BLaER1 (cell line): ENCODE data around the gene ZNF548.

Experiments used
- H3K27ac ChIP-seq: shearing (Covaris generic); formaldehyde crosslinking; 2 replicates; pipeline ENCODE4 v1.8.1; 2022
- H3K27me3 ChIP-seq: shearing (Covaris generic); formaldehyde crosslinking; 2 replicates; pipeline ENCODE4 v1.8.1; 2022
- H3K36me3 ChIP-seq: shearing (Covaris generic); formaldehyde crosslinking; 2 replicates; pipeline ENCODE4 v1.8.1; 2022
- H3K4me1 ChIP-seq: shearing (Covaris generic); formaldehyde crosslinking; 2 replicates; pipeline ENCODE4 v1.8.1; 2022
- H3K4me2 ChIP-seq: shearing (Covaris generic); formaldehyde crosslinking; 2 replicates; pipeline ENCODE4 v1.8.1; 2022
- H3K4me3 ChIP-seq: shearing (Covaris generic); formaldehyde crosslinking; 2 replicates; pipeline ENCODE4 v1.8.1; 2022
- H3K9ac ChIP-seq: shearing (Covaris generic); formaldehyde crosslinking; 2 replicates; pipeline ENCODE4 v1.8.1; 2022
- H3K9me3 ChIP-seq: shearing (Covaris generic); formaldehyde crosslinking; 2 replicates; pipeline ENCODE4 v1.8.1; 2022
- H4K20me1 ChIP-seq: shearing (Covaris generic); formaldehyde crosslinking; 2 replicates; pipeline ENCODE4 v1.8.1; 2022
- Cebpa-rat ChIP-seq: shearing (Covaris generic); IDR thresholded peaks from 2 replicates; pipeline ENCODE4 v1.8.1; 2022

ZNF548 gene

DNA sequence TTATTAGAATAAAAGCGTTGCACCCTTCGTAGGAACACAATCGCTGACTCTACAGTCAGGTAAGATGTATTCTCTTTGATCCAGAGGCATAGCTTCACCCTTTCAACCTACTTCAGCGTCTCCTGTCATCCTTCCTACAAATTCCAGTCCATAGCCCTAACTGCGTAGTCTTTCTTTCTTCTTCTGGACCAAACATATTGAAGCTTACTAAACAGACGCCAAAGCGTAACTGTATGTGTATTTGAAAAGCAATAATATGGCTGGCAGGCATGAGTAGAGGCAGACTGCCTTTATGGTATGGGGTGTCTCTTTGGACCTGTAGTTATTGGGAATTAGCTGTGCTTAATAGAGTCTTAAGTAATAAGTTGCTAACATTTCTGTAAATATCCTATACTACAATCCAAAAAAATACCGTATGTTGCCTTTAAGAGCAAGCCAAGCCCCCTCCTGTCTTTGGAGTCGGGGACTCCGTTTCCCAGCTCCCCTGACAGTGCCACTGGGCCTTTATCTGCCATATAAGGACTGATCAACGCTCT, 392 bp upstream of the ZNF548 start:
- Histone ChIP-seq H3K4me3 (peak overlapping the region; percentile 90), H3K27me3 (no peaks in the 10 kb centered on the region), H3K4me2 (peak overlapping the region; percentile 61), H3K9me3 (no peaks in the 10 kb centered on the region), H3K27ac (peak overlapping the region; percentile 47), H3K4me1 (peaks cover 21% of the 10 kb centered on the region), H3K36me3 (peaks cover 15% of the 10 kb centered on the region), H4K20me1 (peaks cover 35% of the 10 kb centered on the region), H3K9ac (peak overlapping the region; percentile 12; the same call in 1 of the 2 replicates)
- TF ChIP-seq Cebpa-rat: no peak

GRCh38 chr19:57395710-57396109, 6.1 kb downstream of the ZNF548 start:
- no peak for TF ChIP-seq Cebpa-rat
- Histone ChIP-seq H3K27me3 (no peaks in the 10 kb centered on the region), H3K9me3 (peaks cover 27% of the 10 kb centered on the region), H3K4me2 (no peak overlapping the region), H3K4me3 (no peak overlapping the region), H3K4me1 (peaks cover 11% of the 10 kb centered on the region), H4K20me1 (peaks cover 80% of the 10 kb centered on the region), H3K9ac (no peak overlapping the region), H3K36me3 (peaks cover 79% of the 10 kb centered on the region), H3K27ac (no peak overlapping the region)

DNA sequence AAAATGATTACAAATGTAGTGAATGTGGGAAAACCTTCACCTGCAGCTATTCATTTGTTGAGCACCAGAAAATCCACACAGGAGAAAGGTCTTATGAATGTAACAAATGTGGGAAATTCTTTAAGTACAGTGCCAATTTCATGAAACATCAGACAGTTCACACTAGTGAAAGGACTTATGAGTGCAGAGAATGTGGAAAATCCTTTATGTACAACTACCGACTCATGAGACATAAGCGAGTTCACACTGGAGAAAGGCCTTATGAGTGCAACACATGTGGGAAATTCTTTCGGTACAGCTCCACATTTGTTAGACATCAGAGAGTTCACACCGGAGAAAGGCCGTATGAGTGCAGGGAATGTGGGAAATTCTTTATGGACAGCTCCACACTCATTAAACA, 9.2 kb downstream of the ZNF548 start:
- Histone ChIP-seq H3K9me3 (peaks cover 53% of the 10 kb centered on the region), H3K4me2 (no peak overlapping the region), H3K4me3 (no peak overlapping the region), H3K36me3 (peaks cover 99% of the 10 kb centered on the region), H3K9ac (no peak overlapping the region), H4K20me1 (peaks cover 56% of the 10 kb centered on the region; the same call in 1 of the 2 replicates), H3K27ac (no peak overlapping the region), H3K27me3 (no peaks in the 10 kb centered on the region), H3K4me1 (no peaks in the 10 kb centered on the region)
- no peak for TF ChIP-seq Cebpa-rat

DNA sequence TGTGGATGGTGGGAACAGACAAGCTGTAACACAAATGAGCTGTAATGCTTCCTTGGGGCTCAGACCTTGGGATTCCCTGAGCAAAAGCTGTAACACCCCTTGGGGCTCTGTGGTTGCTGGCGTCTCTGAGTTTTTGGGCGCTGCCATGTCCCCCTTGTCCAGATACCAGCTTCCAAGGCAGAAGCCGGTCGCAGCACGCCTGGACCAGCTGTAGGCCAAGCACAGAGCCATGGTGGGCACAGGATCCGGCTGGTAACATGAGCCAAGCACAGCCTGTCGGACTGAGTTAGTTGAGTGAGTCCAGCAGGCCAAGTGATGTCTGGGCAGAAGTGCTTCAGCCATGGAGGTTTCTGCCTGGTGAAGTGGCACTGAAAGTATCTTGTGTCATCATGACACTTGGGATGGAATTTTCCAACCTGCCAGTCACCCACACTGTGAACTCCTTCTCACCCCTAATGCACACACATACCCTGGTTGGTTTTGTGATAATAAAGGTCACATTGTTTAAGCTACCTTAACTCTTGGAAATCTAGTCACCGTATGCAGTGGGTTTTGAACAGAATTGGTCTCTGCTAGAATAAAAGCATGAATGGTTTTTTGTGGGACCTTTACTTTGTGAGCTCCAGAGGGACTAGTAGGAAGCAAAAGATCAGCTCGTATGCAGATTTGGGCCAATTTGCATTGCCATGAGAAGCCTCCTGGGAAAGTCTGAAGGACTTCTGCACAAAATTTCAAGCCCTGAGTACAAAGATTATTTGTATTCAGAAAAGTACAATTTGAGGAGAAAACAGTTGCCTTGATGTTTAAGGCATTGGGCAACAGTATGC, 14.3 kb downstream of the ZNF548 start:
- no peaks in the 10 kb centered on the region for H3K4me1 ChIP-seq
- no peak overlapping the region for H3K4me3 ChIP-seq
- H4K20me1 ChIP-seq: peaks cover 12% of the 10 kb centered on the region; the same call in 1 of the 2 replicates
- no peaks in the 10 kb centered on the region for H3K27me3 ChIP-seq
- H3K9ac ChIP-seq: no peak overlapping the region
- no peak for TF ChIP-seq Cebpa-rat
- peaks cover 32% of the 10 kb centered on the region for H3K9me3 ChIP-seq
- H3K4me2 ChIP-seq: no peak overlapping the region
- H3K27ac ChIP-seq: no peak overlapping the region
- H3K36me3 ChIP-seq: peaks cover 48% of the 10 kb centered on the region

- peaks cover 5% of the 10 kb centered on the region; the same call in 1 of the 2 replicates for H4K20me1 ChIP-seq
- no peak overlapping the region for H3K4me3 ChIP-seq
- H3K27me3 ChIP-seq: no peaks in the 10 kb centered on the region
- peaks cover 4% of the 10 kb centered on the region for H3K4me1 ChIP-seq
- H3K36me3 ChIP-seq: peaks cover 23% of the 10 kb centered on the region
- H3K9ac ChIP-seq: no peak overlapping the region
- peak; percentile 37; the same call in 1 of the 2 replicates for TF ChIP-seq Cebpa-rat
- H3K9me3 ChIP-seq: peaks cover 22% of the 10 kb centered on the region
- H3K4me2 ChIP-seq: no peak overlapping the region
- H3K27ac ChIP-seq: no peak overlapping the region
Observed at GRCh38 chr19:57406516-57407123, 17.0 kb downstream of the ZNF548 start.

- peaks cover 28% of the 10 kb centered on the region for H3K36me3 ChIP-seq
- H3K4me1 ChIP-seq: peaks cover 15% of the 10 kb centered on the region
- no peaks in the 10 kb centered on the region for H3K9me3 ChIP-seq
- no peak for TF ChIP-seq Cebpa-rat
- H3K27ac ChIP-seq: peak within 1 kb of the TSS; percentile 66
- H4K20me1 ChIP-seq: peaks cover 25% of the 10 kb centered on the region; the same call in 1 of the 2 replicates
- H3K4me3 ChIP-seq: peak within 1 kb of the TSS; percentile 89
- peak within 1 kb of the TSS; percentile 96 for H3K4me2 ChIP-seq
- no peaks in the 10 kb centered on the region for H3K27me3 ChIP-seq
- peak within 1 kb of the TSS; percentile 86 for H3K9ac ChIP-seq
Observed at GRCh38 chr19:57410877-57411671, 21.4 kb downstream of the ZNF548 start, which contains the start of gene ZNF17. TSS of gene ZNF17 (plus strand) at chr19:57411161. CDS start at chr19:57413616, 2,455 bp downstream.

GRCh38 chr19:57419439-57419838, 29.8 kb downstream of the ZNF548 start:
- Histone ChIP-seq H3K4me2 (no peak overlapping the region), H3K4me3 (no peak overlapping the region), H3K36me3 (peaks cover 77% of the 10 kb centered on the region), H4K20me1 (peaks cover 57% of the 10 kb centered on the region), H3K4me1 (no peaks in the 10 kb centered on the region), H3K9ac (no peak overlapping the region), H3K27me3 (no peaks in the 10 kb centered on the region), H3K9me3 (no peaks in the 10 kb centered on the region), H3K27ac (no peak overlapping the region)
- no peak for TF ChIP-seq Cebpa-rat

GRCh38 chr19:57421037-57421436, 31.4 kb downstream of the ZNF548 start:
- Histone ChIP-seq H3K36me3 (peaks cover 62% of the 10 kb centered on the region), H4K20me1 (peaks cover 43% of the 10 kb centered on the region), H3K9ac (no peak overlapping the region), H3K27me3 (no peaks in the 10 kb centered on the region), H3K4me2 (no peak overlapping the region), H3K27ac (no peak overlapping the region), H3K4me3 (no peak overlapping the region), H3K9me3 (no peaks in the 10 kb centered on the region), H3K4me1 (no peaks in the 10 kb centered on the region)
- TF ChIP-seq Cebpa-rat: no peak

DNA sequence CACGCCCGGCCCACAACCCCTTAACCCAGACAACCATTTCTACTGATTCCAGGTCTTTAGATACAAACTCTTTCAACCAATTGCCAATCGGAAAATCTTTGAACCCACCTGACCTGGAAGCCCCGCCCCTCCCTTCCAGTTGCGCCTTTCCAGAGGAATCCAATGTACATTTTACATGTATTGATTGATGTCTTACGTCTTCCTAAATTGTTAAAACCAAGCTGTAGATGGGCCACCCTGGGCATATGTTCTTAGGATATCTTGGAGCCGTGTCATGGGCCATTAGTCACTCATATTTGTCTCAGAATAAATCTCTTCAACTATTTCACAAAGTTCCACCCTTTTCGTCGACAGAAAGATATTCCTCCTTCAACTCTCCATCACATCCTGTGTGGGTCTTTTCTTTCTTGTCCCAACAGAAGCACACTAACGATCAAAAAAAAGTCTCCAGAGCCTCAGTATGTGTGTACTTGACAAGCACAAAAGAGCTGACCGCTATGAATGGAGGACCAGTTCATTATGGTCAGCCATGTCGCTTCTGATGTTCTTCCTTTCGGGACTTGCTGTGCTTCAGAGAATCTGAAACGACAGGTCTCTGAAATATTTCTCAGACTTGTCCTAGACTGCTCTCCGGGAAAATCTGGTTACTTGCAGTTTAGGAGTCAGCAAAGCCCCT, 44.9 kb downstream of the ZNF548 start:
- H3K4me2 ChIP-seq: peak overlapping the region; percentile 77
- peaks cover 27% of the 10 kb centered on the region for H3K4me1 ChIP-seq
- peak overlapping the region; percentile 90 for H3K4me3 ChIP-seq
- no peak for TF ChIP-seq Cebpa-rat
- no peaks in the 10 kb centered on the region for H3K9me3 ChIP-seq
- H3K27me3 ChIP-seq: no peaks in the 10 kb centered on the region
- H3K36me3 ChIP-seq: peaks cover 20% of the 10 kb centered on the region
- H3K9ac ChIP-seq: peak overlapping the region; percentile 89
- H3K27ac ChIP-seq: peak overlapping the region; percentile 72
- peaks cover 38% of the 10 kb centered on the region for H4K20me1 ChIP-seq
